Stomach (tissue), 4 donors: ENCODE measurements around the gene EPS8L2.

Source experiments
- CTCF ChIP-seq, 7 experiments: fragments of 450-650 bp in 4 of 7; fragments of 200-600 bp in 3 of 7; sonication (generic) in 3 of 7; IDR thresholded peaks; one replicate each; pipeline ENCODE4 v1.5.1; 2016 to 2019; ENCODE audit warnings: antibody characterized with exemption in 7 of 7, control low read depth in 2 of 7, mild to moderate bottlenecking in 1 of 7
- EP300 ChIP-seq: sonication (generic); formaldehyde crosslinking; IDR thresholded peaks from one replicate; pipeline ENCODE4 v1.6.1; 2017; ENCODE audit warnings: antibody characterized with exemption
- POLR2A ChIP-seq, 4 donors: fragments of 450-650 bp; IDR thresholded peaks; one replicate each; pipeline ENCODE4 v1.6.1; 2016; ENCODE audit warnings: antibody characterized with exemption in 4 of 4, control low read depth in 2 of 4, mild to moderate bottlenecking in 1 of 4, moderate library complexity in 1 of 4
- POLR2AphosphoS5 ChIP-seq, 3 donors: sonication (generic); formaldehyde crosslinking; IDR thresholded peaks; one replicate each; pipeline ENCODE4 v1.6.1; 2016; ENCODE audit warnings: antibody characterized with exemption in 3 of 3

- TF ChIP-seq CTCF (IDR thresholded peaks at IDR 0.05) (no peak), POLR2A (IDR thresholded peaks at IDR 0.05) (no peak), EP300 (no peak), POLR2AphosphoS5 (IDR thresholded peaks at IDR 0.05) (no peak)
Measured at GRCh38 chr11:679271-680207, 26.5 kb upstream of the EPS8L2 start.
